HL-60/S4 treated with phorbol 12-myristate 13-acetate at 8.2 ng/mL for 4 days and 3 days (cell line): Measurements from ENCODE around the gene TRIM2.

Experiments
- in situ Hi-C: fragments of 300-500 bp; cut with MboI; formaldehyde crosslinking; loops from 2 replicates; pipeline ENCODE4 v1.15.0; 2022; ENCODE audit warnings: low sequenced_read_pairs

TRIM2 gene

DNA sequence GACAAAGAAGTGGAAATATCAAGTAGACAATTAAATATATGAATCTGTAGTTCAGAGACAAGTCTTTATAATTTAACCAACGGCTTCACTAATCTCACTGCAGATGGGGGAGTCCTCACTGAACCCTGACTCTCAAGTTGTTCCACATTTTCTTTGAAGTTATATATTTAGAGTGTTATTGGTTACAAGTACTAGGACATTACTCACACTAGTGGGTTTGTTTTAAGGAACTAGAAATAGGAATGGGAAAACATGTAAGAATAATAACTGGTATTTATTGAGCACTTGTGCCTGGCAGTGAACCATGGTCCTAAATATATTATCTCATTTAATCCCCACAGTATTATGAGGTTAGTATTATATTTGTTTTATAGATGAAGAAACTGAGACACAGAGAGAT, 162.2 kb downstream of the TRIM2 start:
- in situ Hi-C loops: no loop called here

GRCh38 chr4:153367092-153367491, 162.8 kb downstream of the TRIM2 start:
- in situ Hi-C loops: no loop called here

- in situ Hi-C loops: no loop called here
Measured at GRCh38 chr4:153369021-153369420, 164.8 kb downstream of the TRIM2 start.

GRCh38 chr4:153371701-153372234, 167.5 kb downstream of the TRIM2 start:
- in situ Hi-C loops: no loop called here

DNA sequence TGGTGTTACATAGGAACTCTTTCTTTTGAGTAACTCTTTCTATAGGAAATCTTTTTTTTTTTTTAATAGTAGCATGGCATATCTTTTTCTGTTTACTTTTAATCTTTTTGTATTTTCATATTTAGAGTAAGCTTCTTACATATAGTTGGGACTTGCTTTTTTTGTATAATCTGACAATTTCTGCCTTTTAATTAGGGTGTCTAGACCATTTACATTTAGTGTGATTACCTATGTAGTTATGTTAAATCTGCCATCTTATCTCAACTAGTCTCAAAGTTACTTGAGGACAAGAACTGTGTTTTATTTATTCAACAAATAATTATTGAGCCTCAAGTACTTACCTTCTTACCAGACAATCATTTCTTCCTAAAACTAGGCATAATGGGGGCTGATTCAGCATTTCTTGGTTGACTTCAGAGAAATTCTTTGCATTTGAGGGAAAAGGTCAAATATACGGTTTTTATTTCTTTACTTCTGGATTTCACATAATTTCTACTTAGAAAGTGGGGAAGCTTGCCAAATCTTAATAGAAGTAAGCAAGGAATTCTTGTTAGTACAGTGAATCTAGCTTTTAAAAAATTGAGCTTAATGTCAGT, 168.8 kb downstream of the TRIM2 start:
- in situ Hi-C loops: no loop called here

GRCh38 chr4:153374442-153374841, 170.2 kb downstream of the TRIM2 start:
- in situ Hi-C loops: no loop called here

DNA sequence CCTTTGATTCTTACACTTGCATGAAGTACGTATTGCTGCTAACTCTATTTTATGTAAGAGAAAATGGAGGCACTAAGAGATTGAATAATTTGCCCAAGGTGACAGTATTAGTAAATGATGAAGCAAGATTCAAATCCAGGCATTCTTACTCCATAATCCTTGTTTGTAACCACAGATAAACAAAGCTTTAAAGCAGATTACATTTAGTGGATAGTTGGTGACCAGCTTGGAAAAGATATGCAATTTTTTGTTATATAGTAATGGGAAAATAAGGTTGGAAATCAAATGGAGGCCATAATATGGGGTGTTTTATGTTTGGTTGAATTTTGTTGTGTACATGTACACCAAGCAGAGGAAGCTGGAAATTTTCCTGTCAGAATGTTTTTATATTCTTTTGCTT, 171.1 kb downstream of the TRIM2 start:
- in situ Hi-C loops: no loop called here

- in situ Hi-C loops: no loop called here
Measured at GRCh38 chr4:153383131-153383530, 178.9 kb downstream of the TRIM2 start.

GRCh38 chr4:153384160-153384559, 179.9 kb downstream of the TRIM2 start:
- in situ Hi-C loops: no loop called here

GRCh38 chr4:153385784-153386183, 181.5 kb downstream of the TRIM2 start:
- in situ Hi-C loops: no loop called here

- in situ Hi-C loops: no loop called here
Measured at GRCh38 chr4:153387981-153388380, 183.7 kb downstream of the TRIM2 start.
